Suprapubic skin (tissue), 4 donors: ENCODE data around the gene KRT85. TPM values are rescaled to one million over a fixed set of nuclear protein-coding genes. Genes with fewer than 3 reads are reported as not detected.

Experiments
- DNase-seq, 2 donors: peaks; one replicate each; pipeline ENCODE4 v3.0.0-alpha.2; 2019; ENCODE audit warnings: low spot score in 2 of 2
- H3K27ac ChIP-seq: fragments of 200-600 bp; sonication (generic); one replicate; pipeline ENCODE4 v1.5.1; 2019
- H3K27me3 ChIP-seq: fragments of 200-600 bp; sonication (generic); one replicate; pipeline ENCODE4 v1.5.1; 2019
- H3K36me3 ChIP-seq: fragments of 200-600 bp; sonication (generic); one replicate; pipeline ENCODE4 v1.5.1; 2019
- H3K4me1 ChIP-seq: fragments of 200-600 bp; sonication (generic); one replicate; pipeline ENCODE4 v1.5.1; 2019
- H3K4me3 ChIP-seq: fragments of 200-600 bp; sonication (generic); one replicate; pipeline ENCODE4 v1.5.1; 2019; ENCODE audit warnings: mild to moderate bottlenecking
- H3K9me3 ChIP-seq: fragments of 200-600 bp; sonication (generic); one replicate; pipeline ENCODE4 v1.5.1; 2019
- CTCF ChIP-seq, 2 donors: fragments of 200-600 bp in 1 of 2; fragments of 450-650 bp in 1 of 2; sonication (generic) in 1 of 2; IDR thresholded peaks; one replicate each; pipeline ENCODE4 v1.5.1; 2016 to 2019; ENCODE audit warnings: antibody characterized with exemption in 2 of 2, mild to moderate bottlenecking in 1 of 2, moderate library complexity in 1 of 2
- EP300 ChIP-seq: sonication (generic); formaldehyde crosslinking; IDR thresholded peaks from one replicate; pipeline ENCODE4 v1.6.1; 2017; ENCODE audit warnings: antibody characterized with exemption
- POLR2A ChIP-seq, 2 donors: fragments of 450-650 bp; IDR thresholded peaks; one replicate each; pipeline ENCODE4 v1.6.1; 2017; ENCODE audit warnings: antibody characterized with exemption in 2 of 2, mild to moderate bottlenecking in 2 of 2, moderate library complexity in 2 of 2
- POLR2AphosphoS5 ChIP-seq, 3 donors: sonication (generic); formaldehyde crosslinking; IDR thresholded peaks; one replicate each; pipeline ENCODE4 v1.6.1; 2017; ENCODE audit warnings: antibody characterized with exemption in 3 of 3
- WGBS: methylation state at CpG from one replicate; pipeline ENCODE4 v1.1.5; 2018; 5-methylcytosine and 5-hydroxymethylcytosine counted together
- total RNA-seq, 4 donors: library from RNA; depleted of rRNA; stranded (reverse); fragments of >200 nt; gene quantifications; one replicate each; pipeline ENCODE4 v1.1.0, GENCODE V29; 2016

Gene KRT85
- total RNA-seq, 4 donors from 2014 or later: 4.2 to 766 (median 96.1) TPM

- Histone ChIP-seq H3K4me1 (peaks cover 14% of the 10 kb centered on the region), H3K27ac (peak overlapping the region; percentile 63), H3K4me3 (no peak overlapping the region), H3K36me3 (no peaks in the 10 kb centered on the region), H3K9me3 (no peaks in the 10 kb centered on the region), H3K27me3 (no peaks in the 10 kb centered on the region)
- DNase-seq: peak in 1 of 2 donors; percentile 40
- WGBS: 73% methylated on average over 3 of the region's 3 CpGs
- TF ChIP-seq POLR2A (IDR thresholded peaks at IDR 0.05) (no peak), POLR2AphosphoS5 (IDR thresholded peaks at IDR 0.05) (no peak)
Measured at GRCh38 chr12:52371716-52372115, 4.4 kb upstream of the KRT85 start.

- H3K27ac ChIP-seq: peak overlapping the region; percentile 63
- DNase-seq: peak in 1 of 2 donors; percentile 90
- no peak for TF ChIP-seq POLR2A (IDR thresholded peaks at IDR 0.05)
- peak in 1 of 3 donors; percentile 42 for TF ChIP-seq POLR2AphosphoS5 (IDR thresholded peaks at IDR 0.05)
- no peak overlapping the region for H3K4me3 ChIP-seq
- H3K4me1 ChIP-seq: peaks cover 14% of the 10 kb centered on the region
- H3K36me3 ChIP-seq: no peaks in the 10 kb centered on the region
- 66% methylated on average over 12 of the region's 12 CpGs for WGBS
- H3K27me3 ChIP-seq: no peaks in the 10 kb centered on the region
- H3K9me3 ChIP-seq: no peaks in the 10 kb centered on the region
Measured at GRCh38 chr12:52370926-52371608, 3.8 kb upstream of the KRT85 start.

- Histone ChIP-seq H3K4me3 (no peak overlapping the region), H3K4me1 (peaks cover 14% of the 10 kb centered on the region), H3K36me3 (no peaks in the 10 kb centered on the region), H3K27me3 (no peaks in the 10 kb centered on the region), H3K27ac (no peak overlapping the region), H3K9me3 (no peaks in the 10 kb centered on the region)
- no peak for TF ChIP-seq CTCF (IDR thresholded peaks at IDR 0.05)
- no peak for DNase-seq
- no CpG with 5 or more reads among the region's 6 CpGs for WGBS
Measured at GRCh38 chr12:52369809-52370208, 2.5 kb upstream of the KRT85 start.

- H3K4me1 ChIP-seq: peaks cover 14% of the 10 kb centered on the region
- H3K9me3 ChIP-seq: no peaks in the 10 kb centered on the region
- no peak overlapping the region for H3K27ac ChIP-seq
- H3K4me3 ChIP-seq: no peak overlapping the region
- WGBS: 72% methylated on average over 2 of the region's 3 CpGs
- DNase-seq: no peak
- H3K27me3 ChIP-seq: no peaks in the 10 kb centered on the region
- no peak for TF ChIP-seq POLR2A (IDR thresholded peaks at IDR 0.05)
- no peak for TF ChIP-seq EP300
- TF ChIP-seq CTCF (IDR thresholded peaks at IDR 0.05): no peak
- TF ChIP-seq POLR2AphosphoS5 (IDR thresholded peaks at IDR 0.05): no peak
- H3K36me3 ChIP-seq: no peaks in the 10 kb centered on the region
Measured at GRCh38 chr12:52369211-52369610, 1.9 kb upstream of the KRT85 start.

GRCh38 chr12:52368508-52368907 lies 1.2 kb upstream of the KRT85 start:
- H3K27me3 ChIP-seq: no peaks in the 10 kb centered on the region
- peaks cover 14% of the 10 kb centered on the region for H3K4me1 ChIP-seq
- H3K27ac ChIP-seq: no peak overlapping the region
- no peaks in the 10 kb centered on the region for H3K36me3 ChIP-seq
- DNase-seq: no peak
- no peaks in the 10 kb centered on the region for H3K9me3 ChIP-seq
- TF ChIP-seq POLR2A (IDR thresholded peaks at IDR 0.05) (no peak), POLR2AphosphoS5 (IDR thresholded peaks at IDR 0.05) (no peak), EP300 (no peak), CTCF (IDR thresholded peaks at IDR 0.05) (no peak)
- 95% methylated on average over 3 of the region's 3 CpGs for WGBS
- H3K4me3 ChIP-seq: no peak overlapping the region

- Histone ChIP-seq H3K9me3 (no peaks in the 10 kb centered on the region), H3K4me1 (peaks cover 14% of the 10 kb centered on the region), H3K27ac (no peak overlapping the region), H3K27me3 (no peaks in the 10 kb centered on the region), H3K4me3 (no peak overlapping the region), H3K36me3 (no peaks in the 10 kb centered on the region)
- TF ChIP-seq EP300 (no peak), POLR2A (IDR thresholded peaks at IDR 0.05) (no peak), POLR2AphosphoS5 (IDR thresholded peaks at IDR 0.05) (no peak), CTCF (IDR thresholded peaks at IDR 0.05) (no peak)
- WGBS: no CpG with 5 or more reads among the region's 6 CpGs
- DNase-seq: no peak
Measured at GRCh38 chr12:52367876-52368275, 595 bp upstream of the KRT85 start.
